Amygdala (tissue), 56 donors: Measurements from ENCODE around the gene SLC39A6.
"Not testable (repeated sequence)": the region's sequence is repeated elsewhere in the genome, so short reads cannot be mapped to it uniquely, and the experiment has no call there.

Experiments
- DNase-seq, 56 donors: peaks; one replicate each; lab custom pipeline; 2025; lab: John Stamatoyannopoulos, UW

Gene SLC39A6

GRCh38 chr18:36139245-36139644, 10.1 kb upstream of the SLC39A6 start:
- DNase-seq, result no peak

GRCh38 chr18:36135264-36135663, 6.1 kb upstream of the SLC39A6 start:
- DNase-seq, result no peak

GRCh38 chr18:36132756-36133155, 3.6 kb upstream of the SLC39A6 start:
- DNase-seq, result no peak

GRCh38 chr18:36131692-36132483, 2.7 kb upstream of the SLC39A6 start:
- DNase-seq, result no peak

GRCh38 chr18:36130883-36131653, 1.9 kb upstream of the SLC39A6 start:
- DNase-seq, result no peak

- DNase-seq, result peak in 3 of 56 donors; percentile 35 to 65 (median 49)
Observed at GRCh38 chr18:36130039-36130831, 1.1 kb upstream of the SLC39A6 start.

GRCh38 chr18:36128907-36129299, 237 bp downstream of the SLC39A6 start:
- peak in 2 of 56 donors; percentile 68 to 71 for DNase-seq

GRCh38 chr18:36128530-36128870, 640 bp downstream of the SLC39A6 start:
- DNase-seq, result peak in 4 of 56 donors; percentile 9 to 25 (median 14)

- peak in 1 of 56 donors; percentile 14 for DNase-seq
Observed at GRCh38 chr18:36127836-36128529, 1.2 kb downstream of the SLC39A6 start.

- DNase-seq, result no peak
Observed at GRCh38 chr18:36126668-36127067, 2.5 kb downstream of the SLC39A6 start.

GRCh38 chr18:36124841-36125240, 4.3 kb downstream of the SLC39A6 start:
- no peak for DNase-seq

GRCh38 chr18:36120297-36120696, 8.8 kb downstream of the SLC39A6 start:
- no peak for DNase-seq

- DNase-seq, result not testable (repeated sequence)
Observed at GRCh38 chr18:36116771-36117170, 12.4 kb downstream of the SLC39A6 start.

GRCh38 chr18:36114738-36115137, 14.4 kb downstream of the SLC39A6 start:
- no peak for DNase-seq

GRCh38 chr18:36114251-36114650, 14.9 kb downstream of the SLC39A6 start:
- no peak for DNase-seq

GRCh38 chr18:36112302-36112701, 16.8 kb downstream of the SLC39A6 start:
- DNase-seq, result no peak

GRCh38 chr18:36109737-36110136, 19.4 kb downstream of the SLC39A6 start:
- no peak for DNase-seq

- DNase-seq, result no peak
Observed at GRCh38 chr18:36108601-36109000, 20.5 kb downstream of the SLC39A6 start.

GRCh38 chr18:36108196-36108595, 20.9 kb downstream of the SLC39A6 start:
- DNase-seq, result no peak

GRCh38 chr18:36107477-36107876, 21.7 kb downstream of the SLC39A6 start:
- no peak for DNase-seq
